Measurements from ENCODE around the gene LIPA.
"Not testable (repeated sequence)": the region's sequence is repeated elsewhere in the genome, so short reads cannot be mapped to it uniquely, and the experiment has no call there.

Gene LIPA

GRCh38 chr10:89251409-89252224 lies at the start of gene LIPA:
TSS of gene LIPA (minus strand) at chr10:89251775. CDS start at chr10:89247648, 4,127 bp downstream.
- DNase-seq, result peak; percentile 99

- peak; percentile 49 for DNase-seq
Observed at GRCh38 chr10:89301232-89301631, 49.7 kb upstream of the LIPA start.

GRCh38 chr10:89299031-89299430 lies 47.5 kb upstream of the LIPA start:
- no peak for DNase-seq

- DNase-seq, result no peak
Observed at GRCh38 chr10:89297791-89298190, 46.2 kb upstream of the LIPA start.

GRCh38 chr10:89297356-89297755 lies 45.8 kb upstream of the LIPA start:
- no peak for DNase-seq

- peak; percentile 31 for DNase-seq
Observed at GRCh38 chr10:89296220-89296648, 44.7 kb upstream of the LIPA start.

GRCh38 chr10:89295597-89295996 lies 44.0 kb upstream of the LIPA start:
- peak; percentile 45 for DNase-seq

GRCh38 chr10:89294721-89295239 lies 43.2 kb upstream of the LIPA start:
- DNase-seq, result no peak

GRCh38 chr10:89285303-89285702 lies 33.7 kb upstream of the LIPA start:
- peak; percentile 83 for DNase-seq

- not testable (repeated sequence) for DNase-seq
Observed at GRCh38 chr10:89284711-89285110, 33.1 kb upstream of the LIPA start.

- peak; percentile 91 for DNase-seq
Observed at GRCh38 chr10:89283936-89284475, 32.4 kb upstream of the LIPA start.

- DNase-seq, result peak; percentile 72
Observed at GRCh38 chr10:89283025-89283935, 31.7 kb upstream of the LIPA start.

GRCh38 chr10:89281606-89282395 lies 30.2 kb upstream of the LIPA start:
- DNase-seq, result peak; percentile 52

GRCh38 chr10:89280508-89280907 lies 28.9 kb upstream of the LIPA start:
- DNase-seq, result no peak

GRCh38 chr10:89279421-89279869 lies 27.9 kb upstream of the LIPA start:
- DNase-seq, result peak; percentile 58

- no peak for DNase-seq
Observed at GRCh38 chr10:89278900-89279392, 27.4 kb upstream of the LIPA start.

- peak; percentile 99 for DNase-seq
Observed at GRCh38 chr10:89278034-89278535, 26.5 kb upstream of the LIPA start.

GRCh38 chr10:89275383-89275782 lies 23.8 kb upstream of the LIPA start:
- no peak for DNase-seq

- no peak for DNase-seq
Observed at GRCh38 chr10:89274928-89275327, 23.4 kb upstream of the LIPA start.

- no peak for DNase-seq
Observed at GRCh38 chr10:89273680-89274079, 22.1 kb upstream of the LIPA start.

- DNase-seq, result no peak
Observed at GRCh38 chr10:89271532-89271931, 20.0 kb upstream of the LIPA start.

- no peak for DNase-seq
Observed at GRCh38 chr10:89270153-89270483, 18.5 kb upstream of the LIPA start.
